T-helper 2 cell treated with Interferon-gamma antibody and Interleukin-4, amounts not matched to agents 100 ng/mL and 5 ng/mL, for 36 hours (primary cell): Measurements from ENCODE around the gene MED12L. TPM values are rescaled to one million over a fixed set of nuclear protein-coding genes. Genes with fewer than 3 reads are reported as not detected.

ENCODE experiments used
- intact Hi-C: fragments of 100-400 bp; cut with micrococcal nuclease; formaldehyde crosslinking; loops from one replicate; pipeline ENCODE4 v1.15.1; 2023
- total RNA-seq: library from RNA; stranded (reverse); gene quantifications from 2 replicates; pipeline ENCODE4 v1.2.3, GENCODE V29; 2022

Gene MED12L
- total RNA-seq, 1 donor from 2014 or later: 1.8 TPM

GRCh38 chr3:151393146-151393830 lies 307.8 kb downstream of the MED12L start:
- intact Hi-C loops: no loop called here

DNA sequence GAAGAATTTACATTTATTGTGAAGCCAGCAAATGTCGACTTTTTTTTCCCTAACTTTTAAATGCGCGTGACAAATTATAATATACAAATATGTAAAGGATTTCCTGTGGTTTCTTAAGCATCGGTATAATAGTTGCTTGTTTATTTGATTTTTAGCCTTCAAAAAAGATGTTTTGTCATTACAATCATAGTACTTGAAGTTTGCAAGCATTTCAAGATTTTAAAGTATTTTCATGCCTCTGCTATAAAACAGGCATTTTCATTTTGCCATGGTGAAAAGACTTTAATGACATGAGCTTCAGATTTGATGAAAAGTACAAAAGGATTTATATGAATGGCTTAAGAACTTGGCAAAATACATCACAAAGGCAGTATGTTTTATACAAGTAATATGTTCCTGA lies 308.5 kb downstream of the MED12L start:
- intact Hi-C loops: no loop called here

DNA sequence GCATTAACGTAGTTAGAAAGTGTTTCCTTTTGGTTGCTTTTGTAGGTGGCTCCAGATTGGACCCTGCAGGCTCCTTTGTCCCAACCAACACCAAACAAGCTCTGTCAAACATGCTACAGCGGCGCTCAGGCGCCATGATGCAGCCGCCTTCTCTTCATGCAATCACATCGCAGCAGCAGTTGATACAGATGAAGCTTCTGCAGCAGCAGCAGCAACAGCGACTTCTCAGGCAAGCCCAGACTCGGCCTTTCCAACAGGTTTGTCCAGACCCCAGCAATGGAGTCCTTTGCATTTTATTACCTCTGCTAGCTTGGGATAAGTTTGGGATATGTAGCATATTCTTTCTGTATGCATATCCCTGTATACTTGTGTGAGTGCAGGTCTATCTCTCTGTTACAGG lies 309.1 kb downstream of the MED12L start:
- intact Hi-C loops: no loop called here

DNA sequence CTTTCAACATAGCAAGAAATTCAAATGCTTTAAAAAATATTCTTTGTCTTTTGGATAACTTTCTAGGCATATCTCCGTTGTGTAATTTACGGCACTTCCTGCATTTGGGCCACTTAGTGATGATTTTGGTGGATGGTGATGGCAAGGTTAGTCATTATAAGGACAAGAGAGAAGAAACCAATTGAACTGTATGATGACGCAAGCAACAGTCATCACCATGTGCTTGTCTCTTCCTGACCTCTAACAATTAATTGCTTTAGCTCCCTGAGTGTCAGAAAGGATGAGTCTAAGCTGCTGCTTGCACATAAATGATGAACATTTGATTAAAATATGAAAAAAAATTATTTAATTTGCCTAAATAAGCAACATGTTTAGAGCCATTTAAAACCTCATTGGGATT lies 310.3 kb downstream of the MED12L start:
- intact Hi-C loops: no loop called here

- intact Hi-C loops: no loop called here
These were observed 313.4 kb downstream of the MED12L start for GRCh38 chr3:151398895-151399294.

DNA sequence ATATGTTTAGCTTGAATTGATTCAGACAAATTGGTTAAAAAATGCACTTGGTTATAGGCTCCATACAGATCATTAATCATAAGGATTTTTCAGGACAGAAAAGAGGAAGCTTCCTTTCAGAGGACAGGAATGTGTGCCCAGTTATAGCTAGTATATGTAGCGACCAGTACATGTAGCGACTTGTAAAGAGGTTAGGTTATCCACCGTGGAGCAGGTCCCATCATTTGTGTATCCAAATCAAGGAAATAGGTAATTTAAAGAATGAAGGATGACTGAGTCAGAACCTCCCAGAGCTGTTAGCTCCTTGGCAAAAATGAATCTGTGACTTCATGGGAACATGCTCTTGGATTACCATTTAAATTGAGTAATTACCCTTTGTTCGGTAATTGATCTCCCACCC lies 314.9 kb downstream of the MED12L start:
- intact Hi-C loops: no loop called here

- intact Hi-C loops: no loop called here
These were observed 316.9 kb downstream of the MED12L start for GRCh38 chr3:151402349-151402748.

- intact Hi-C loops: no loop called here
These were observed 317.8 kb downstream of the MED12L start for GRCh38 chr3:151403246-151403645.

DNA sequence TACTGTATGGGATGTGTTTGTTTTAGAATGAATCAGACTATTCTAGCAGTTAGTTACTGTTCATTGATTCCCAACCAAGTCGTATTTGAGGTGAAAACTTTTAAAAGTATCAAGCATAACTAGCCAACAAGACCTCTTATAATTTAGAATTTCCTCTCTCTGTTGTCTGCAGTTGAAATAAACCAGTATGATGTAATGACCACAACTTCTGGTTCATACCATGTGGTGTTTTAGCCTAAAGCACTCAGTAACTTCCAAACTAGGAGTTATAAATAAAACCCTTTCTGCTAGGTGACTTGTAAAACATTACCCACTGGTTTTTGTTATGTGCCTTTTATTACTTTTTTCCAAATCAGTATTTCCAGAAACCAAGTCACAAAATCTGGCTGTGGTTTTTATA lies 318.9 kb downstream of the MED12L start:
- intact Hi-C loops: no loop called here

DNA sequence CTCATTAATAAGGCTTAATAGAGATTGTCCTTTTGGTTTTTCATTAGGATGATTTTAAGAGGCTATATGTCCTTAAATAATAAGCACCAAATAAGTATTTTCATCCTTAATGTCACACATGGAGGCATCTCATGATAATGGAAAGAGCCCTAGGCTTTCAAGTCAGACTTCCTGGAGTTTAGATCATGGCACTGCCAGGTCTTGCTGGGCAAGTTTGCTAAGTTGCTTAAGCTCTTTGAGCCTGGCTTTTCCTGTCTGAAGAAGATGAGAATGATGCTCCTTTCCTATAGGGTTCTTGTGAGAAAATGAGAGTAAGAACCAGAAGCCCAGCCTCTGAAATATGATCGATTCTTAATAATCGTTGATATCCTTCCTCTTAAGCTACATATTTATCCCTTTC lies 322.5 kb downstream of the MED12L start:
- intact Hi-C loops: no loop called here

GRCh38 chr3:151410891-151411559 lies 325.6 kb downstream of the MED12L start:
- intact Hi-C loops: no loop called here

DNA sequence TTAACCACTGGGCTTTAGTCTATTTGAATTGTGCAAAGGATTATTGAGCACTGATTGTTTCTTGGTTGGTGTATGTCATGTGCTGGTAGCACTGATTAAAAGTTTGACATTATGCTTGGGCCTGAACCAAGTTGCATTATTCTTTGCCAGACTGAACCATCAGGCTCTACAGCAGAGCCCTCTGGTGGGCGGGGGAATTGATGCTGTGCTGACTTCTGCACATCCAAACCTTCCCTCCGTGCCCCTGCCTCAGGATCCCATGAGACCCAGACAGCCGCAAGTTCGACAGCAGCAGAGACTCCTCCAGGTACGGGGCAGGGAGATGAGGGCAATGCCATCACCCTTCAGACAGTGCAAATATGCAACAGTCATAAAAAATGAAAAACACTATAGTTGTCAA lies 327.5 kb downstream of the MED12L start:
- intact Hi-C loops: no loop called here

DNA sequence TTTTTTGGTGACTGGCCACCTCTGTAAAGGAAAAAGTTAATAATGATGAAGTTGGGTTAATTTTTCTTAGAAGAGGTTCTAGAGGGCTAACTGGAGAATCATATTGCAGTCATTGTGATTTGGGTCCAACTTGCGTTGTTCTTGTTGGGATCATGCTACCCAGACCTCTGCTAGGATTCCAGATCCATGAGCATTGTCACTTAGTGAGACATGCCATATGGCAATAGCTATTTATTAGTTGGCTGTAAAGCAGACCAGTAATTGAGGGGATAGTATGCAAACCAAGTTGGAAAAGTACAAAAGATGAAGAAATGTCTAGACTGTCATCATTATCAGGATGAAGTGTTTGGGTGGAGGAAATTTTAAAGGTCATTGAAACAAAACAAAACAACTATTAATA lies 329.8 kb downstream of the MED12L start:
- intact Hi-C loops: no loop called here

DNA sequence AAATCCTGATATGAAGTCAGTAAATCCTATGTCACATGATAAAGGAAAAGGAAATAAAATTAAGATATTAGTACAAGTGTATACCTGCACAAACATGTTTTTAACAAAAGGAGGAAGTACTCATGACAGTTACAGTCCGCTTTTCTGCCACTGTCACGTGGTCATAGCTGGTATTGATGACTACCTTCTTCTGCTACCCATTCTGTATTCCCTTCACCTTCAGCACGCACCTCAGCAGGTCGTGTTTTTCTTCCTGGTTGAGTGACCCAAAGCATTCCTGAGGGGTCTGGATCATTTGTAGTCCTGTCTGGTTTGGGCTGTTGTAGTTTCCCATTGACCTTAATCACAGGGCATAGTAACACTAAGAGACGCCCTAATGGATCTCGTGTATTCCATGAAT lies 334.3 kb downstream of the MED12L start:
- intact Hi-C loops: no loop called here

DNA sequence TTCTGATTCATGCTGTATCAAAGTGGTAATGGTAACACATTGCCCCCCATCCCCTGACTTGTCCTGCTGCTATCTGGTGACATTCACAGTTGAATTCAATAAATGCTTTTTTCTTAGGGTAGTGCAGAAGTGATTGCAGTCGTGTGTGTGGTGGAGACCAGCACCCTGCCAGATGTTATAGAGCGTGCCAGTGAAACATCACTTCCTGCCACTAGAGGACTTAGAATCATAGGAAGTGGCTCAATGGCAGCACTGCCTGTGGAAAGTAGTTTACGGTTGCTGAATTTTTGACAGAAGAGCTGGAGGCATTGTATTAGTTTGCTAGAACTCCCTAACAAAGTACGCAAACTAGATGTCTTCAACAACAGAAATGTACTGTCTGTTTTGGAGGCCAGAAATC lies 336.5 kb downstream of the MED12L start:
- intact Hi-C loops: no loop called here

GRCh38 chr3:151423091-151423490 lies 337.6 kb downstream of the MED12L start:
- intact Hi-C loops: no loop called here

- intact Hi-C loops: no loop called here
These were observed 340.3 kb downstream of the MED12L start for GRCh38 chr3:151425627-151426340.

DNA sequence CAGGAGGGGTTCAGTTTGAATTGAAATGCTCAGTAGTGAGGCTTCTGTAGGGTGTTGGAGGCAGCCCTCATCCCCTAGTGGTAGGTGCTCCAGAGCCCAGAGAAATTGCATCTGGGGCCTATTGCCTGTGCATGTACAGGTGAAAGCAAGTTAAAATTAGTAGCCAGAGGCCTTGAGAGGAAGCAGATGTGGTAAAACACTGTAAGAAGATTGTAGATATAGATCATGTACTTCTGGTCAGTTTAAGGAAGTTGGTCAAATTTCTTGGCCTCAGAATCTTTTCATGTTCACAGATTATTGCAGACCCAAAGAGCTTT lies 340.8 kb downstream of the MED12L start:
- intact Hi-C loops: no loop called here

GRCh38 chr3:151428386-151428785 lies 342.9 kb downstream of the MED12L start:
- intact Hi-C loops: no loop called here

DNA sequence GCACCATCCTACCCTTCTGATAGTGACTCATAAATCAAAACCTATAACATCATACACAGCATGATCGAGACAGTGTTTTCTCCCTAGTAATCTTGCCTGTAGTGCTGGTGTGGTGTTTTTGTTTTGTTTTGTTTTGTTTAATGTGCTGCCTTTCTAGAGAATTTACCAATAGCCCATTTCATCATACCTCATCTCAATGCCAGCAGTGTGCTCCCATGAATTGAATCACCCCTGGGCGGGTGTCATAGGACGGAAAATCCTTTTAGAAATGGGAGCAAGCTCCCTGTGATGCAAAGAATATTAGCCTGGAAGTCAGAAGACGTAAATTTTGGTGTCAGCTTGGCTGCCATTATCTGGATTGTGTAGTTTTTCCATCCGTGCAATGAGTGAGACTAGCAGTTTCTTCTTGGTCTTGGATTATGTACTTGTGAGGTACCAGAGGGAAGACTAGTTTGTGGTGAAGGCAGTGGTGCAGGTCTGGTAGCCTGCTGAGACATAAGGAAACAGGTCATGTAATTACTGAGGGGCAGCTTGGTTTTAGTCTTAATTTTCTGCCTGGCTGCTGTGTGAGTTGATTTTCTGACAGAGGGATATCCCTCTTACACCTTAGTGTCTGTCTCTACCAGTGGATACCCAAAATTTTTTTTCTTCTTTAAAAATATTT lies 345.5 kb downstream of the MED12L start:
- intact Hi-C loops: loop anchor here (10.0 kb wide), 1 partner anchor 266 kb away; no protein-coding TSS in a partner anchor

DNA sequence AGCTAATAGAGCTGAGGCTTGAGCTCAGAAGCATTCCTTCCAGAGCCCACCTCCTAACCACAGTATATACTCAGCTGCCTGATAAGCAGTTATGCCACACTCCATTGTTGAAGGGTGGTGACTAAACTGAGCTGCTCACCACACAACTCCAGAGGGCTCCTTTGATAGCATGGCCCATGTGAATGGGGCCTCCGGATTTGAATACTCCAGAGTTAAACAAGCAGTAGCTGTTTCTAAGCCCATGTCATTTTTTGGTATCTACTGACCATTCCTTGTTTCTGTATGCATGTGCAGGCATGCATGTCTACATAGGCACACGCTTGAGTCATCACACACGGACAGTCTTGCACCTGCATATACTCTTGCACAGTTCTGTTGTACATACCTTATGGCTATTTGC lies 346.5 kb downstream of the MED12L start:
- intact Hi-C loops: loop anchor here (10.0 kb wide), 1 partner anchor 267 kb away; no protein-coding TSS in a partner anchor
